OCI-LY1 (cell line): ENCODE measurements around the gene EIF4E1B.

ENCODE experiments used
- CTCF ChIP-seq: fragments of 200-600 bp; sonication (generic), shearing (Covaris generic); IDR thresholded peaks from 2 replicates; pipeline ENCODE4 v1.5.1; 2017; ENCODE audit warnings: mild to moderate bottlenecking, antibody characterized with exemption, low read length, moderate library complexity, mixed read lengths
- EZH2 ChIP-seq: fragments of 200-600 bp; sonication (generic), shearing (Covaris generic); IDR thresholded peaks from 2 replicates; pipeline ENCODE4 v1.8.0; 2017; ENCODE audit warnings: borderline replicate concordance, mixed run types, mild to moderate bottlenecking, antibody characterized with exemption, low read length, moderate library complexity, mixed read lengths

DNA sequence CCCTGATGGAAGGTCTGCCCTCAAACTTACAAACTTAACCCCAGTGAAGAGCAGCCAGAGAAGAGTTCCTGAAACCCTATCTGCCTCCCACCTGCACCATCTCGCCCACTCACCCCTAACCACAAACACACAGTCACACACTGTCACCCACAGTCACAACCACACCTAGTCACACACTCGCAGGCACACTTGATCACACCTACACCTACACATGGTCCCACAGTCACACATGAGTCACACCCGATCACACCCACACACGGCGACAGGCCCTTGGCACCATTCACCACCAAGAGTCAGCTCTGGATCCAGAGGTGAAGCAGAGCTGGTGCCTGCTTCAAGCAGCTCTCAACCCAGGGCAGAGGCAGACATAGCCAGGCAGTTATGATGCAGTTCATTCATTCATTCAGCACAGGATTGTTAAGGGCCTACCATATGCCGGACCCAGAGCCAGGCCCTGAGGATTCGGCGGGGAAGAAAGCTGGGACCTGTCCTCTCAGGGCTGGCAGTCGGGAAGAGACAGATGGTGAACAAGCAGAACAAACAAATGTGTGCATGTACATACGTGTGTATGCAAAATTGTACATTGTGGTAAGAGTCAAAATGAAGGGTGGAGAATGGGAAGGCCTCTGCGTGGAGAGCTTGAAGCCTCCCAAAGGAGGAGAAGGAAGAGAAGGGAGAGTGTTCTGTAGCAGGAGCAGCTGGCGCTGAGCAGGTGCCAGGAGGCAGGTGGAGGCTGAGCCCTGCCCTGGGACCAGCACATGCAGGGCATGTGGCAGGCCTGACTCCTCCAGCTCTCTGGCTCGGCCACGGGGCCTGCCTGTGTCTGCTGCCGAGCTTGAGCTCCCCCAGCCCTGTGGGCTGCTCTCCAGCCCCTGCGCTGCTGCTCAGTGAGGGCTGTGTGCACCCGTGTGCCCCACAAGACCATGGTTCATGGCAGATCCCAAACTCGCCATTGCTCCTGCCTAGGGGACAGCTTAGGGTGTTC is 23.2 kb downstream of the EIF4E1B start:
- TF ChIP-seq CTCF = no peak
- TF ChIP-seq EZH2 = no peak
